GM18499 (cell line): ENCODE measurements around the gene TMEM214.

Source experiments
- ATAC-seq: cut with Tn5 transposase; IDR thresholded peaks from one replicate; pipeline ENCODE4 v1.9.1; 2021; ENCODE audit warnings: moderate number of reproducible peaks; ENCODE audit not compliant: insufficient read depth, unreplicated experiment

Gene TMEM214, protein sequence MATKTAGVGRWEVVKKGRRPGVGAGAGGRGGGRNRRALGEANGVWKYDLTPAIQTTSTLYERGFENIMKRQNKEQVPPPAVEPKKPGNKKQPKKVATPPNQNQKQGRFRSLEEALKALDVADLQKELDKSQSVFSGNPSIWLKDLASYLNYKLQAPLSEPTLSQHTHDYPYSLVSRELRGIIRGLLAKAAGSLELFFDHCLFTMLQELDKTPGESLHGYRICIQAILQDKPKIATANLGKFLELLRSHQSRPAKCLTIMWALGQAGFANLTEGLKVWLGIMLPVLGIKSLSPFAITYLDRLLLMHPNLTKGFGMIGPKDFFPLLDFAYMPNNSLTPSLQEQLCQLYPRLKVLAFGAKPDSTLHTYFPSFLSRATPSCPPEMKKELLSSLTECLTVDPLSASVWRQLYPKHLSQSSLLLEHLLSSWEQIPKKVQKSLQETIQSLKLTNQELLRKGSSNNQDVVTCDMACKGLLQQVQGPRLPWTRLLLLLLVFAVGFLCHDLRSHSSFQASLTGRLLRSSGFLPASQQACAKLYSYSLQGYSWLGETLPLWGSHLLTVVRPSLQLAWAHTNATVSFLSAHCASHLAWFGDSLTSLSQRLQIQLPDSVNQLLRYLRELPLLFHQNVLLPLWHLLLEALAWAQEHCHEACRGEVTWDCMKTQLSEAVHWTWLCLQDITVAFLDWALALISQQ

DNA sequence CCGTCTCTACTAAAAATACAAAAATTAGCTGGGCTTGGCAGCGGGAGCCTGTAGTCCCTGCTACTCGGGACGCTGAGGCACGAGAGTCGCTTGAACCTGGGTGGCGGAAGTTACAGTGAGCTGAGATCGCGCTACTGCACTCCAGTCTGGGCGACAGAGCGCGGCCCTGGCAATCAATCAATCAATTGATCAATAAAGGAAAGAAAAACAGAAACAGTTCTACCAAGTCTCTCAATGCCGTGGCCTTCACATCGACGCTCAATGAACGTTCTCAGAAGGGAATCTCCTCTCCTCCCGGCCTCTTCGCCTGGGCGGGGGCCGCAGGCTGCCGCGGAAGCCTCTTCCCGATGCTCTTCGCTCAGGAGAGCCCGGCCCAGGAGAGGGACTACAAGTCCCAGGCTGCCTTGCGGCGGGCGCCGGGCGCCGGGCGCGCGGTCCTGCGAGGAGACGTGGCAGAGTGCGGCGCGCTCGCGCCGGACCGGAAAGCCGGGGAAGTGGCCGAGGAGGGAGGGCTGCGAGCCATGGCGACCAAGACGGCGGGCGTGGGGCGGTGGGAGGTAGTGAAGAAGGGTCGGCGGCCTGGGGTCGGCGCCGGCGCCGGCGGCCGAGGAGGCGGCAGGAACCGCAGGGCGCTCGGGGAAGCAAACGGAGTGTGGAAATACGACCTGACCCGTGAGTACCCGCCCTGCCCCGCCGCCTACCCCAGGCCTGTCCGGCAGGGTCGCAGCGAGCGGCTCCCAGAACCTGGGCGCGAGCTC is at the start of gene TMEM214:
TMEM214 (plus strand) TSS at position 471 of the 758 bp plus-strand sequence; CDS start at position 522, 51 bp downstream.
- ATAC-seq, result peak; percentile 59

DNA sequence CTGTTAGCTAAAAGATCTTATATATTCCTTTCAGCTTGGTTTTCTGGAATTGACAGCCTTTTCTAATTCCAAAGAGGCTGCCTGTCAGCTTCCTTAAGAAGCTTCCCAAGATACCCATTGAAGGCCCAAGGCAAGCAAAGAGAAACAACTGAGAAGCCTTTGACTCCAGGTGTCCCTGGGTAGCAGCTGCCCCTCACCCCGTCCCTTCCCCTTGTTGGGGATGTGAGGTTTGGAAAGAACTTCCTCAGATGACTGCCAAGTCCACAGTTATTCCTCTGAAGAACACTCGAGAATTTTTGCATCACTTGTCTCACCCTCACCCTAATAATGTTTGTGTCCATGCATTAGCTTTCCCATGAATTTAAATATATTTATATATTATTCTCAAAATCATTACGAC is 49.0 kb upstream of the TMEM214 start:
- ATAC-seq, result no peak

DNA sequence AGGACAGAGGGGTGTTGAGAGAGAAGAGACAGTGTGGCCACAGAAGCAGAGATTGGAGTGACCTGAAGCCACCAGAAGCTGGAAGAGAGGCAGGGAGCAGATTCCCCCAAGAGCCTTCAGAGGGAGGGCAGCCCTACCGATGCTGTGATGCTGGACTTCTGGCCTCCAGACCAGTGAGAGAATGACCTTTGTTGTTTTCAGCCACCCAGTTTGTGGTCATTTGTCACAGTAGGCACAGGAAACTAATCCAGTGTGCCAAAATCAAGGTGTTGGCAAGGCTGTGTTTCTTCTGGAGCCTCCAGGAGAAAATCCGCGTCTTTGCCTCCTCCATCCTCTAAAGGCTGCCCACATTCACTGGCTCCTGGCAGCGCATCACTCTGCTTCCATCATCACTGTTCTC is 47.0 kb upstream of the TMEM214 start:
- ATAC-seq, result no peak

DNA sequence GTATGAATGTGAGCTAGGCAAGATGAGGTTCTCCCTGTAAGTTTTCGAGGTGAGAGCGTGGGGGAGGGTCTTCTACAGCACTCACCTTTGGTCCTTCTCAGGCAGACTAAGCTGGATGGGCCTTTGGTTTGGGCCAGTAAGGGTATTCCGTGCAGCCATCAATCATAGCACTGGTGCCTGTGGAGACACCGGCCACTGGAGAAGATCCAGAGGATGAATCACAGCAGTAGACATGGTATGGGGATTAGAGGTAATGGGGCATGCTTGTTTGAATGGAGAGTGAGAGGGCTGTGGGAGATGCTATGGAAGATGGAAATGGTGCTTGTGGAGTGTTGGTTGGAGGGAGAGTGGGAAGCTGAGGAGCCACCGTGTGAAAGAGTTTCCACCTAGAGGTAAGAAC is 46.2 kb upstream of the TMEM214 start:
- ATAC-seq, result no peak

DNA sequence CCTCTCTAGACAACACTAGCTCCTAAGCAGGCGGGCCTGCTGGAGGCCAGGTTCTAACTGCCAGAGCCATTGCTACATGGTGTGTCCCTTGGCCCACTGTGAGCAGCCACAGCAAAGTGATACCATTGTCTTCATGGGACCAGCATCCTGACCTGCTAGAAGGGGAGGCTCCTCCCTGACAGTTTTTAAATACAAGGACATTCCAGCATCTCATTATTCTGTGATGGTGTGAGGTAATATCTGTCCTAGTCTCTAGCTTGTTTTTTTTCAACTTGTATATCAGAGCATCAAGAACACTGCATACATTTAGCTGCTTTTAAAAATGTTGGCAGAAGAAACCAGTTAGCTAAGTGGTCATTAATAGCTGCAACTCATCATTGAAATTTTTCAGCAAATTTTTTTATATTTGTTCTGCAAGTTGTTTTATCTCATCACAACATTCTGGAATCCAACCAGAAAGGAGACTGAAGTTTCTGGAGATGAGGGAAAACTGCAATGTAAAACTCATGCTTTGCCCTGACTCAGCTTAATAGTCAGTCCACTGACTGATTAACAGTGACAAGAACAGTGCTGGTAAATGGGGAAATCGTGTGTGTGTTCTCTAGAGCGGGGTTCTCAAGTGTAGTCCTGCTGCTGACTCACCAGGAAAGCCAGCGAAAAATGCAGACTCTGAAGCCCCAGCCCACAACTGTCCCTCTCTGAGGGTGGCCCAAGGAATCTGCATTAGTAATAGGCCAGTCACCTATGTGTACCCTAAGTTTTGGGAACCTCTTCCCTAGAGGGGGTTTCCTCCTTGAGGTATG is 44.5 kb upstream of the TMEM214 start:
- ATAC-seq, result no peak

DNA sequence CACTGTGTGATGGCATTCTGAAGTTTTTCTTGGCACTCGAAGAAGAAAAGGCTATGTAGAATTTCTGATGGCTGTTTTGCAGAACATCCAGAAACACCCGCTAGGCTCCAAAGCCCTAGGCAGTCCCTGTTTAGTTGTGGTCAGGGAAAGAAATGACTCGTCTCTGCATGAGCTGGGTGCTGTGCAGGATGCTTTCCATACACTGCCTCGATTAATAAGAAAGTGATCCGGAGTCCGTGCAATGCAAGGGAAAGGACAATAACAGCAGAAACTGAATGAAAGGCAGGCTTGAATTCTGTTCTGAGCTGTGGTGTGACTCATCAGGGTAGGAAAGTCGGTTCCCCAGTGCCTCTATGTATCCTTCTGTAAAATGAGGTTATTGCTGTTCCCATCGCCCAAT is 43.6 kb upstream of the TMEM214 start:
- no peak for ATAC-seq

DNA sequence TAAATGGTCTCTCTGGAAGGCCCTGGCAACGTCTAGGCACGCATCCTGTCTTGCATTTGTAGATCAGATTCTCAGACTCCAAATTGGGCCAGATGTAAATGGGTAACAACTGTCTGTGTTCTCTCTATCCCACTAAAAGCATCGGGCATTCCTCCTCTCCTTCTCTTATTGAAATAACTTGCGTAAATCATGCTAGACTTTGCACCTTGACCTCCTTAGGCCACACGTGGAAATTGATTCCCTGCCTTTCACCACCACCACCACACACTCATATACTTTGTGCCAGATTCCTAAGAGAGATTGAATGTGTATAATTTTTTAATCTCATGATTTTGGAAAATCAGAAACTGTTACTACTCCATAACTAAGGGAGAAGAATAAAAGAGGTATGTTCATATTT is 41.0 kb upstream of the TMEM214 start:
- no peak for ATAC-seq

DNA sequence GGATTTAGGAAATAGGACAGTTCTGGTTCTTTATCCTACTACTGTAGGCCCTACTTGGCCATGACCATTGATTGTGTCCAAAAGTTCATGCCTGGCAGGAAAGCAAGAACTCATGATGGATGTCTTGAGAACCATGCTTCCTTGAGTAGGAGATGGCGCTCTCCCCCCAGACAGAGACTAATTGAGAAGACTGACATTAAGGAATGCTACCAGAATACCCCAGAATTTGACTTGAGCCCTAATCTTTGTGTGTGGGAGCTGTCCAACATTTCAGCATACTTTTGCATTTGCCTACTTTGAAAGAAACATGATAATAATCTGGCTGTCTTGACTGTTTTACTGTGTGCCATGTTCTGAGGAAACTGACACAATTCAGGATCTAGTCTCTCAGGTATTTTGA is 39.0 kb upstream of the TMEM214 start:
- no peak for ATAC-seq

DNA sequence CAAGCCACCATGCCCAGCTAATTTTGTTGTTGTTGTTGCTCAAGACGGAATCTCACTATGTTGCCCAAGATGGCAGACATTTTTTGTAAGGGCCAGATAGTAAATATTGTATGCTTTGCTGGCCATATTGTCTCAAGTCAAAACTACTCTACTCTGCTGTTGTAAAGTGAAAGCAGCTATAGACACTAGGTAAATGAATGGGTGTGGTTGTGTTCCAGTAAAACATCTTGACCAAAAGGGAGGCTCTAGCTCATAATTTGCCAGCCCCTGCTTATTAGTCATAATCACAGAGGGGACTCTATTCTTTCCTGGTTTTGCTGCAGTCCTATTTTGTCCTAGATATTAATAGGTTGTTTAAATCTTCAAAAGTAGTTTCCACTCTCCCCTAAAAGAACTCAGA is 37.8 kb upstream of the TMEM214 start:
- no peak for ATAC-seq

DNA sequence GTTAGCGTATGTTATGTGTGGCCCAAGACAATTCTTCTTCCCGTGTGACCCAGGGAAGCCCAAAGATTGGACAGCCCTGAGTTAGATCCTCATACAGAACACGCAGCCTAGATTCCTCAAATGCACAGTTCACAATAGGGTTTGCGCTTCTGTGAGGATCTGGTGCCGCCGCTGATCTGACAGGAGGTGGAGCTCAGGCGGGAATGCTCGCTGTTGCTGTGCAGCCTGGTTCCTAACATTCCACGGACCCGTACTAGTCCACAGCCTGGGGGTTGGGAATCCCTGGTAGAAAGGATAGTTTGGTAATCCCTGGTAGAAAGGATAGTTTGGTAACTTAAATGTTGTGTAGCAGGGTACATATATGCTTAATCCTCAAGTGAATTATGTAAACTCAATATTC is 35.4 kb upstream of the TMEM214 start:
- no peak for ATAC-seq

DNA sequence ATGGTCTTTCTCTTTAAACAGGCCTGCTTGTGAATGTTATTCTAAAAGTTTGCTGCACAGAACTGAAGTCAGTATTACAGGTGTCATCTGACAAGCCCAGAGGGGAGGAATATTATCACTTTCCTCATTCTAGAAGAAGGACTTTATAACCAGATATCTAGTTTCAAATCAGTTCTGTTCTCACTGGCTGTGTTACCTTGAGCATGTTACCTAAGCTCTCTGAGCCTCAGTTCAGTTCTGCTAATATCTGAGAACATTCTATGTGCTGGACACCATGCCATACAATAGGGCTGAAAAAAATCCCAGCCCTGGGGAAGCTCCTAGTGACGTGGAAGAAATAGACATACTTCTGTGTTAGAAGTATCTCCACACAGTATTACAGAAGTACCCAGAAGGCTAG is 34.4 kb upstream of the TMEM214 start:
- no peak for ATAC-seq

DNA sequence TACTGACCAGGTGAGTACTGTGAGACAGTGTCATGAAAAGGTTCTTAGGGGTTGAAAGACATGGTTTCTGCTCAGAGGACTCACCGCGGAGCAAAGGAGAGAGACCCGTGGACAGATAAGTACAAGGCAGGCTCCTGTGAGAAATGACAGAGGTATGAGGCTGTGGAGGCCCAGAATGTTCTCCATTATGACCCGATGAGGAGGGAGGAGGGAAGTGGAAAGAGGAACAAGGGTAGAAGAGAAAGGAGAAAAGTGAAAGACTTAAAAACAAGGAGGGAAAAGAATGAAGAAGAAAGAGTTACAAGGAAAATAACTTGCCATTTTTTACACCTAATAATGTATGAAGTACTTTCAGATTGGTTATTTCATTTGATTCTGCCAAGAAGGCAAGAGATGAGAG is 32.5 kb upstream of the TMEM214 start:
- ATAC-seq, result no peak

DNA sequence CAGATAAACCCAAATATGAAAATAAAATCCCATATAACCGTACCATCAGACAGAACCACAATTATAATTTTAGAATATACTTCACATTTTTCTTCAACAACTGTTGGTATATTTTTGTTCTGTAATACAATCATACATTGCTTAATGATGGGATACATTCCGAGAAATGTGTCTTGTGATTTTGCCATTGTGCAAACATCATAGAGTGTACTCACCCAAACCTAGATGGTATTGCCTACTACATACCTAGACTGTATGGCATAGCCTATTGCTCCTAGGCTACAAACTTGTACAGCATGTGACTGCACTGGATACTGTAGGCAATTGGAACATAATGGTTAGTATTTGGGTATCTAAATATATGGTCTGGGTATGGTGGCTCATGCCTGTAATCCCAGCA is 31.8 kb upstream of the TMEM214 start:
- no peak for ATAC-seq

DNA sequence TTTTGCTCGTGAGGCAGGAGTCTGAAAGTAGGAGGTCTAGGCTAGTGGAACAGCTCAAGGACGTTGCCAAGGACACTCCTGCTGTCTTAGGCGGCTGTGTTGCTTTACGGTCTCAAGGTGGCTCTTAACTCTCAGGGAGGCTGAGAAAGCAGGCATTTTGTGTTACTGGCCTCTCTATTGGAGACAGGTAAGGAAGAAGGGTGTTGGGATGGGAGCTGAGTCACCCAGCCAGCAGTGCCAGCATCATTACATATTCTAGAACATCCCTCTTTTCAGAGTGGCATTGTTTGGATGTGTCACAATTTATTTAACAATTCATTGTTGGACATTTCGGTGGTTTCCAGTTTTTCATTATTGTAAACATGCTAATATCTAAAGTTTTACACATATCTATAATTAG is 30.8 kb upstream of the TMEM214 start:
- no peak for ATAC-seq

DNA sequence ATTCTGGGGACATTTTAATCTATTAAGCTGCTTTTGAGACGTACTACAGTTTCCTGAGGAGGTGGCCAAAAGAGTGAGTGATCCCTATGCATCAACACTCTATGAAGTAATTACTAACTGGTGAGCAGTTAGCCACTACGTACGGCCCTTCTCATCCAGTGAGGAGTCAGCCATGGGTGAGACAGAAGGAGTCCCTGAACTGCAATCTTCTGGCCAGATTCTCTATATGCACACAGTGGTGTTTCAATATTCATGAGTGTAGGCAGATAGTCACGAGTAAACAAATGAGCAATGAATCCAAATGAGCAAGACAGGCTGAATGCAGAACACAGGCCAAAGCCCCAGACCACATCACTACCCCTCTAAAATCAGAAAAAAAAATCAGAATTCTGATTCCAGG is 29.8 kb upstream of the TMEM214 start:
- ATAC-seq, result no peak

DNA sequence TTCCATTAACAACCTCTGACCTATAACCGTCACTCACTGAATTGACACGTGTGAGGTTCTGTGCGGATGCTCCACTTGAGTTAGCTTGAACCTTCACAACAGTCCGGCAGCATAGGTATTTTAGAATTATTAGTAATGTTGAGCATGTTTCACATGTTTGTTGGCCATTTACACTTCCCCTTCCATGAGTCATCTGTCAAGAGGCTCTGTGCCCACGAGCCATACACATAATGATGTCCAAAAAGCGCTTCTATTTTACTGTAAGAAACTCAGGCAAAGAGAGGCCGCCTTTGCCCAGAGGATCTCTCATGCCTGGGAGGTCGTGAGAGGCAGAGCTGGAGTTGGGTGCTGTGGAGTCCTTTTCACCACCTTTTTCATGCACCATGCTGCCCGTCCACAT is 28.9 kb upstream of the TMEM214 start:
- no peak for ATAC-seq

DNA sequence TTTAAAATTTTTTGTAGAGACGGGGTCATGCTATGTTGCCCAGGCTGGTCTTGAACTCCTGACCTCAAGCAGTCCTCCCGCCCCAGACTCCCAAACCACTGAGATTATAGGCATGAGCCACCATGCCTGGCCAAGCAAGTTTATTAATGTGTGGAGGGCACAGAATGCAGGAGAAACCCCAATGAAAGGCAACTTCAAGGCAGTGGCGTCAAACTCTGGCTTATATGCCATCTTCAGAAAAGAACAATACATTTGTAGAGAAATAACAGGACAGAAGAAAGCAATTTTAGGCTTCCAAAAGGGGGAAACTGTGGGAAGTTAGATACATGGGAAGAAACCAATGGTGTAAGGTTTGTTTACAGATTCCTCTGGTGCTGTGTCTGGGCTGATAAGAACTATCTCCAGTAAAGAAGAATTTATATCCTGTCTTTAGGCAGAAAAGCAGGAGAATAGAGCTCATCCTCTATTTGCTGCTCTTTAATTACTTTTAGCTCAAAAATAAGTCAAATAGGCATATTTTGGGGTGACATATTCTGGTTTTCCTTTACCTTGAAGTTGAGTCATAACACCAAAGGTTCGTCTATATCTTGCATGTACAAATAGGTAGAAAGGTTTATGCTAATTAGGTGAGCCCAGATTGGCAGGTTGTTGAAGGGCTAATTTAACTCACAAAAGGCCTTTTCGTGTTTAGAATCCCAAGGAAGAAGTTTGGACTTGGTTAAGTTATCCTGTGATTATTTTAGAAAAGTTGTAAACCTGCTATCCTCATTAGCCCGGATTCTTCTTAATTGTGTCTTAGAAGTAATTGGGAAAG is 26.0 kb upstream of the TMEM214 start:
- no peak for ATAC-seq

DNA sequence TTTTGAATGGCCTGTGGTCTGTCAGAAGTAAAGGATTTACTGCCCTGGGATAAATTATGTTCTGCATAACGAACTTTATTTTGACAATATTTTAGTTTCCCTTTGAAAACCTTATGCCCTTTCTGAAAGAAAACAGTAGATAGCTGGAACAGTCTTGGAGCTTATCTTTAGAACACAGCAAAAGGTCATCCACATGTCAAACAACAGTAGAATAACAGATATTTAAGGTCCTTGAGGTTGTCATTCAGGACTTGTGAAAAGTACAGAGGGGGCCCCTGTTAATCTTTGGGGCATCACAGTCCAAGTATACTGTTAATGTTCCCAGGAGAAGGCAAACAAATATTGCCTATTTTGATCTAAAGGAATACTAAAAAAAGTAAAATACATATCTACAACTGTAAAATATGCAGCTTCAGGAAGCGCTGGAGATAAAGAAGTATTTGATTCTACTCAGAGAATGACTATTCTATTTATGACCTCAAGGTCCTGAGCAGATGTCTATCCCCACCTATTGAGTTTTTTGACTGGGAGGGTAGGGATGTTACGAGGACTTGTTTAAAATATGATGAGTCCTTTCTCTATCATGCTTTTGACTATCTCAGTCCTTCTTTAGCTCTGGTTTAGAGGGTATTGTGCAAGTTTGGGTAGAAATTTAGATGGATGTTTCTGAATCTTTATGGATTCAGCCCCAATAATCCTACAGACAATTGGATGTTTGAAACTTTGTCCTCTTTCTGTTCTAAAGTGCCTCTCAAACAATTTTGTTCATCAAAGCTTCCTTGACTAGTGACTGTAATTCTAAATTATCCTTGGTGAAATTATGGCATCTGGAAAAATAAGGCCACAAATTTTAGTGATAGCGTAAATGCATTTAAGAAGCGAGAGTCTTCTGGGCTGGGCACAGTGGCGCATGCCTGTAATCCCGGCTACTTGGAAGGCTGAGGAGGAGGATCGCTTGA is 25.1 kb upstream of the TMEM214 start:
- no peak for ATAC-seq
